GM23248 (cell line): ENCODE results near the gene CD244.

Experiments used
- EZH2 ChIP-seq: fragments of 200-600 bp; sonication (generic); IDR thresholded peaks from 2 replicates; pipeline ENCODE4 v1.6.1; 2018; ENCODE audit warnings: antibody characterized with exemption, mild to moderate bottlenecking; ENCODE audit not compliant: insufficient read depth, poor library complexity, severe bottlenecking
- EZH2phosphoT487 ChIP-seq: fragments of 200-600 bp; sonication (generic); IDR thresholded peaks from 2 replicates; pipeline ENCODE4 v1.6.1; 2018; ENCODE audit warnings: antibody characterized with exemption, moderate library complexity, mild to moderate bottlenecking, low read depth; ENCODE audit not compliant: insufficient read depth

GRCh38 chr1:160780398-160780755, 82.3 kb downstream of the CD244 start:
- TF ChIP-seq EZH2 (no peak), EZH2phosphoT487 (no peak)
